ENCODE measurements around the gene TMEM38B. TPM values are rescaled to one million over a fixed set of nuclear protein-coding genes. Genes with fewer than 3 reads are reported as not detected.
"Not testable (repeated sequence)": the region's sequence is repeated elsewhere in the genome, so short reads cannot be mapped to it uniquely, and the experiment has no call there.

TMEM38B gene
- total and polyA plus RNA-seq, 5 experiments from 2014 or later = 13.9 to 24.0 (median 21.8) TPM

- Mint-ChIP-seq H3K36me3 (peaks cover 0 to 26% (median 5%) of the 10 kb centered on the region in 3 donors), H3K27ac (no peak overlapping the region), H3K4me1 (peaks cover 8 to 15% (median 11%) of the 10 kb centered on the region in 4 donors), H3K27me3 (no peaks in the 10 kb centered on the region), H3K9me3 (no peaks in the 10 kb centered on the region), H3K4me3 (no peak overlapping the region)
- ATAC-seq = no peak
- POLR2A ChIA-PET = no interaction called here
- DNase-seq = no peak
These were observed 17.5 kb downstream of the TMEM38B start for GRCh38 chr9:105711867-105712266.

GRCh38 chr9:105712297-105712696, 18.0 kb downstream of the TMEM38B start:
- no peaks in the 10 kb centered on the region for H3K27me3 Mint-ChIP-seq
- no peak overlapping the region for H3K4me3 Mint-ChIP-seq
- no peaks in the 10 kb centered on the region for H3K9me3 Mint-ChIP-seq
- ATAC-seq (no peak), DNase-seq (no peak)
- peaks cover 8 to 15% (median 11%) of the 10 kb centered on the region in 4 donors for H3K4me1 Mint-ChIP-seq
- no peak overlapping the region for H3K27ac Mint-ChIP-seq
- H3K36me3 Mint-ChIP-seq = peaks cover 0 to 24% (median 5%) of the 10 kb centered on the region in 3 donors
- POLR2A ChIA-PET = no interaction called here

GRCh38 chr9:105712773-105713172, 18.4 kb downstream of the TMEM38B start:
- DNase-seq = no peak
- no peak overlapping the region for H3K27ac Mint-ChIP-seq
- peaks cover 0 to 24% (median 5%) of the 10 kb centered on the region in 3 donors for H3K36me3 Mint-ChIP-seq
- POLR2A ChIA-PET = no interaction called here
- H3K27me3 Mint-ChIP-seq = no peaks in the 10 kb centered on the region
- H3K4me1 Mint-ChIP-seq = peaks cover 8 to 15% (median 10%) of the 10 kb centered on the region in 4 donors
- no peaks in the 10 kb centered on the region for H3K9me3 Mint-ChIP-seq
- H3K4me3 Mint-ChIP-seq = no peak overlapping the region
- ATAC-seq = no peak

GRCh38 chr9:105713260-105714019, 19.1 kb downstream of the TMEM38B start:
- H3K4me3 Mint-ChIP-seq = no peak overlapping the region
- no peak overlapping the region for H3K27ac Mint-ChIP-seq
- H3K36me3 Mint-ChIP-seq = peaks cover 0 to 22% (median 5%) of the 10 kb centered on the region in 3 donors
- peaks cover 4 to 10% (median 5%) of the 10 kb centered on the region in 4 donors for H3K4me1 Mint-ChIP-seq
- no peaks in the 10 kb centered on the region for H3K9me3 Mint-ChIP-seq
- H3K27me3 Mint-ChIP-seq = no peaks in the 10 kb centered on the region
- DNase-seq (no peak), ATAC-seq (no peak)
- POLR2A ChIA-PET = no interaction called here

GRCh38 chr9:105714020-105714331, 19.6 kb downstream of the TMEM38B start:
- Mint-ChIP-seq H3K9me3 (no peaks in the 10 kb centered on the region), H3K27ac (peak overlapping the region in 2 of 10 donors; percentile 49 to 66), H3K4me3 (no peak overlapping the region), H3K4me1 (peaks cover 0 to 7% (median 1%) of the 10 kb centered on the region in 4 donors), H3K27me3 (no peaks in the 10 kb centered on the region), H3K36me3 (peaks cover 0 to 22% (median 5%) of the 10 kb centered on the region in 3 donors)
- ATAC-seq (no peak), DNase-seq (no peak)
- POLR2A ChIA-PET = no interaction called here

GRCh38 chr9:105716146-105716545, 21.8 kb downstream of the TMEM38B start:
- POLR2A ChIA-PET = interaction anchor here (0.7 kb wide), 1 partner anchor 34 kb away, joined by 3 read pairs; no protein-coding TSS in a partner anchor
- Mint-ChIP-seq H3K27me3 (no peaks in the 10 kb centered on the region), H3K36me3 (peaks cover 0 to 10% (median 2%) of the 10 kb centered on the region in 3 donors), H3K27ac (peak overlapping the region in 1 of 10 donors; percentile 13), H3K4me3 (no peak overlapping the region), H3K4me1 (peaks cover 0 to 2% (median 1%) of the 10 kb centered on the region in 4 donors), H3K9me3 (no peaks in the 10 kb centered on the region)
- no peak for ATAC-seq
- no peak for DNase-seq

- Mint-ChIP-seq H3K9me3 (peaks cover 0 to 1% (median 0%) of the 10 kb centered on the region in 9 donors), H3K36me3 (peaks cover 6 to 25% (median 8%) of the 10 kb centered on the region in 3 donors), H3K4me3 (no peak overlapping the region), H3K4me1 (no peaks in the 10 kb centered on the region), H3K27me3 (no peaks in the 10 kb centered on the region), H3K27ac (no peak overlapping the region)
- no peak for ATAC-seq
- POLR2A ChIA-PET = no interaction called here
- DNase-seq = no peak
These were observed 27.8 kb downstream of the TMEM38B start for GRCh38 chr9:105722099-105722498.

- no peak overlapping the region for H3K4me3 Mint-ChIP-seq
- no peaks in the 10 kb centered on the region for H3K27me3 Mint-ChIP-seq
- peaks cover 0 to 2% (median 0%) of the 10 kb centered on the region in 4 donors for H3K4me1 Mint-ChIP-seq
- peak overlapping the region in 1 of 10 donors; percentile 10 for H3K27ac Mint-ChIP-seq
- peaks cover 8 to 51% (median 35%) of the 10 kb centered on the region in 3 donors for H3K36me3 Mint-ChIP-seq
- H3K9me3 Mint-ChIP-seq = peaks cover 0 to 20% (median 3%) of the 10 kb centered on the region in 9 donors
- DNase-seq = no peak
- no peak for ATAC-seq
- POLR2A ChIA-PET = no interaction called here
These were observed 31.0 kb downstream of the TMEM38B start for GRCh38 chr9:105725370-105725769.

GRCh38 chr9:105728230-105728629, 33.9 kb downstream of the TMEM38B start:
- H3K27me3 Mint-ChIP-seq, ATAC-seq, H3K27ac Mint-ChIP-seq, H3K4me3 Mint-ChIP-seq, POLR2A ChIA-PET, DNase-seq, H3K4me1 Mint-ChIP-seq: not testable (repeated sequence)
- Mint-ChIP-seq H3K36me3 (peaks cover 20 to 67% (median 60%) of the 10 kb centered on the region in 3 donors), H3K9me3 (peaks cover 0 to 40% (median 15%) of the 10 kb centered on the region in 9 donors)

- Mint-ChIP-seq H3K9me3 (peaks cover 20 to 72% (median 43%) of the 10 kb centered on the region in 9 donors), H3K36me3 (peaks cover 40 to 89% (median 79%) of the 10 kb centered on the region in 3 donors)
- H3K27me3 Mint-ChIP-seq, POLR2A ChIA-PET, H3K4me3 Mint-ChIP-seq, ATAC-seq, H3K27ac Mint-ChIP-seq, DNase-seq, H3K4me1 Mint-ChIP-seq: not testable (repeated sequence)
These were observed 37.1 kb downstream of the TMEM38B start for GRCh38 chr9:105731420-105731819.

GRCh38 chr9:105735366-105735765, 41.0 kb downstream of the TMEM38B start:
- Mint-ChIP-seq H3K4me3 (no peak overlapping the region), H3K27me3 (no peaks in the 10 kb centered on the region), H3K4me1 (peaks cover 0 to 3% (median 0%) of the 10 kb centered on the region in 4 donors), H3K27ac (no peak overlapping the region), H3K9me3 (peaks cover 21 to 67% (median 42%) of the 10 kb centered on the region in 9 donors), H3K36me3 (peaks cover 46 to 85% (median 73%) of the 10 kb centered on the region in 3 donors)
- no peak for DNase-seq
- ATAC-seq = no peak
- POLR2A ChIA-PET = interaction anchor here (0.7 kb wide), 1 partner anchor 41 kb away, joined by 4 read pairs; the partner anchor contains the start of gene TMEM38B

- no peak for ATAC-seq
- Mint-ChIP-seq H3K4me1 (no peaks in the 10 kb centered on the region), H3K27ac (no peak overlapping the region), H3K4me3 (no peak overlapping the region), H3K36me3 (peaks cover 42 to 83% (median 73%) of the 10 kb centered on the region in 3 donors), H3K27me3 (no peaks in the 10 kb centered on the region), H3K9me3 (peaks cover 21 to 55% (median 40%) of the 10 kb centered on the region in 9 donors)
- DNase-seq = no peak
- POLR2A ChIA-PET = no interaction called here
These were observed 42.9 kb downstream of the TMEM38B start for GRCh38 chr9:105737205-105737604.

- ATAC-seq = no peak
These were observed 47.7 kb downstream of the TMEM38B start for GRCh38 chr9:105742088-105742487.

More at GRCh38 chr9:105742088-105742487, 47.7 kb downstream of the TMEM38B start:
- H3K27ac Mint-ChIP-seq = no peak overlapping the region
- no peak for DNase-seq
- H3K4me1 Mint-ChIP-seq = no peaks in the 10 kb centered on the region
- H3K9me3 Mint-ChIP-seq = peaks cover 0 to 13% (median 0%) of the 10 kb centered on the region in 9 donors
- H3K36me3 Mint-ChIP-seq = peaks cover 0 to 54% (median 50%) of the 10 kb centered on the region in 3 donors
- no peaks in the 10 kb centered on the region for H3K27me3 Mint-ChIP-seq
- H3K4me3 Mint-ChIP-seq = no peak overlapping the region
- POLR2A ChIA-PET = no interaction called here
